ENCODE measurements around the gene SH2D1A. TPM values are rescaled to one million over a fixed set of nuclear protein-coding genes. Genes with fewer than 3 reads are reported as not detected.

The SH2D1A gene
- total RNA-seq, 1 experiment from 2014 or later = not detected

GRCh38 chrX:124383354-124383753, 37.0 kb downstream of the SH2D1A start:
- H2BK12ac ChIP-seq (ENCODE audit: insufficient read length, low read depth, low read length) = no peak overlapping the region
- no peak overlapping the region for H3T11ph ChIP-seq (ENCODE audit: low read length)
- no peak overlapping the region for H2AFZ ChIP-seq (ENCODE audit: low read length)
- no peak overlapping the region for H3K23ac ChIP-seq (ENCODE audit: insufficient read length, low read depth, low read length)
- H3K79me1 ChIP-seq (ENCODE audit: insufficient read depth, low read depth, low read length, poor library complexity, severe bottlenecking) = no peaks in the 10 kb centered on the region
- no peak overlapping the region for H3K18ac ChIP-seq (ENCODE audit: insufficient read length, low read depth, low read length)
- no peak for DNase-seq
- no peak overlapping the region for H3K4me2 ChIP-seq (ENCODE audit: insufficient read depth, insufficient read length, low read length)
- H2AK5ac ChIP-seq (ENCODE audit: insufficient read length, low read length) = no peak overlapping the region
- no peak overlapping the region for H2BK20ac ChIP-seq (ENCODE audit: low read depth, low read length, poor library complexity, severe bottlenecking)
- Mint-ChIP-seq H3K4me1 (peaks cover 7 to 15% of the 10 kb centered on the region in 2 experiments), H3K27me3 (ENCODE audit: low read depth) (no peaks in the 10 kb centered on the region), H3K27ac (no peak overlapping the region), H3K4me3 (no peak overlapping the region), H3K36me3 (ENCODE audit: insufficient read depth in 1 of 3, low read depth in 3 of 3) (no peaks in the 10 kb centered on the region), H3K9me3 (no peaks in the 10 kb centered on the region; a peak in 2 of 5 replicates)
- no peaks in the 10 kb centered on the region; the same call in 1 of the 2 replicates for H3K4me1 ChIP-seq (ENCODE audit: insufficient read depth, low read length)
- H3K9ac ChIP-seq (ENCODE audit: extremely low read depth, insufficient read length, low read length) = no peak overlapping the region
- no peak overlapping the region for H2BK5ac ChIP-seq (ENCODE audit: insufficient read length, low read length)
- no peaks in the 10 kb centered on the region for H3K9me3 ChIP-seq (ENCODE audit: control insufficient read depth, low read depth, low read length)
- no peak overlapping the region for H3K56ac ChIP-seq (ENCODE audit: insufficient read length, low read depth, low read length)
- H3K27me3 ChIP-seq (ENCODE audit: insufficient read depth, low read length) = no peaks in the 10 kb centered on the region
- H4K8ac ChIP-seq (replicated peaks; ENCODE audit: insufficient read length, low read depth, low read length) = no peak overlapping the region
- H3K14ac ChIP-seq (ENCODE audit: insufficient read depth, low read length) = no peak overlapping the region
- H3K79me2 ChIP-seq (ENCODE audit: insufficient read depth, low read length) = no peaks in the 10 kb centered on the region
- no peak overlapping the region for H3K4ac ChIP-seq (ENCODE audit: low read depth, low read length)
- H4K20me1 ChIP-seq (ENCODE audit: control insufficient read depth, insufficient read depth, insufficient read length) = no peaks in the 10 kb centered on the region
- no peak overlapping the region for H2BK15ac ChIP-seq (ENCODE audit: low read depth, low read length)
- no peak overlapping the region for H4K5ac ChIP-seq (ENCODE audit: insufficient read length, low read depth, low read length)
- no peaks in the 10 kb centered on the region for H3K23me2 ChIP-seq (ENCODE audit: insufficient read length, low read depth, low read length, poor library complexity, severe bottlenecking)
- WGBS (ENCODE audit: extremely low coverage, insufficient read length, low lambda C conversion rate) = no CpG with 5 or more reads among the region's 4 CpGs
- no peak overlapping the region for H4K91ac ChIP-seq (ENCODE audit: insufficient read length, low read depth, low read length)
- TF ChIP-seq CTCF (conservative IDR thresholded peaks at IDR 0.05) = no peak
- H3K27ac ChIP-seq (ENCODE audit: insufficient read length, low read depth, low read length) = no peak overlapping the region
- no peak overlapping the region for H2BK120ac ChIP-seq (ENCODE audit: low read depth, low read length, poor library complexity, severe bottlenecking)

All from H9 (cell line).